GM20000 (cell line): ENCODE data around the gene COX17.

ENCODE experiments used
- DNase-seq: peaks from one replicate; pipeline ENCODE4 v3.0.0; 2012; ENCODE audit warnings: low spot score
- TF ChIP-seq, protein P1 (sequence below): IDR thresholded peaks from 2 replicates; pipeline ENCODE4 v1.5.1; 2012; ENCODE audit warnings: mild to moderate bottlenecking, control low read depth; ENCODE audit errors: extremely low read depth, missing control alignments

COX17 gene

DNA sequence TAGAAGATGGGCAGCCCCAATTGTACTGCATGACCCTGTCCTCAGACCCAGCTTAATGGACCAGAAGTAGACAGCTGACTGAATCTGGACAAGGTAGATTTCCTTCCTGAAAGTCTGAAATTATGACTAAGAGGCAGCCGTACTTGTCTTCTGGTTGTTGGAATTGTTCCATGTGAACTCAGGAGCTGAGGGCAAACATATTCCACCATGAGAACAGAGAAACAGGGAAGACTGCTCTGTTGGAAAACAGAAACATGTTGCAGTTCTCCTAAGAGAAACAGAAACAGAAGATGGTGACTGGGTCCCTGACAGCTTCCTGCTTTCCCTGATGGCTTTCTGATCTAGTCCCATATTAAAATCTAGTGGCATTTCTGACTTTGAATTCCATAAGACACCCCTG, 41.0 kb downstream of the COX17 start:
- DNase-seq: no peak

DNA sequence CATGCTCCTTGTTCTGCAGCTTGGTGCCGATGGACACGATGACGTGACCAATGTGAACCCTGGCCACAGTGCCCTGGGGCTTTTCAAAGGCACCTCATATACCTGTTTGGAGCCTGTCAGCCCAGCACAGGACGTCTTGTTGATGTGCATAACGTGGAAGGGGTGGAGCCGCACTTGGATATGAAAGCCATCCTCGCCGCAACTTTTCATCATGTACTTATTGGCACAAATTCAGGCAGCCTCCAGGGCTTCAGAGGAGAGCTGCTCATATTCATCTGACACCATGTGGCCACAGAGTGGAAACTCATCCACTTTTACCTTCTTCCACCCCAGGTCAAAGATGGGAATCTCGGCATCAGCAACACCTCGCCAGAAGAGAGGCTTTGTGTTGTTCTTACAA, 41.5 kb downstream of the COX17 start:
- no peak for DNase-seq
- TF ChIP-seq, protein P1, sequence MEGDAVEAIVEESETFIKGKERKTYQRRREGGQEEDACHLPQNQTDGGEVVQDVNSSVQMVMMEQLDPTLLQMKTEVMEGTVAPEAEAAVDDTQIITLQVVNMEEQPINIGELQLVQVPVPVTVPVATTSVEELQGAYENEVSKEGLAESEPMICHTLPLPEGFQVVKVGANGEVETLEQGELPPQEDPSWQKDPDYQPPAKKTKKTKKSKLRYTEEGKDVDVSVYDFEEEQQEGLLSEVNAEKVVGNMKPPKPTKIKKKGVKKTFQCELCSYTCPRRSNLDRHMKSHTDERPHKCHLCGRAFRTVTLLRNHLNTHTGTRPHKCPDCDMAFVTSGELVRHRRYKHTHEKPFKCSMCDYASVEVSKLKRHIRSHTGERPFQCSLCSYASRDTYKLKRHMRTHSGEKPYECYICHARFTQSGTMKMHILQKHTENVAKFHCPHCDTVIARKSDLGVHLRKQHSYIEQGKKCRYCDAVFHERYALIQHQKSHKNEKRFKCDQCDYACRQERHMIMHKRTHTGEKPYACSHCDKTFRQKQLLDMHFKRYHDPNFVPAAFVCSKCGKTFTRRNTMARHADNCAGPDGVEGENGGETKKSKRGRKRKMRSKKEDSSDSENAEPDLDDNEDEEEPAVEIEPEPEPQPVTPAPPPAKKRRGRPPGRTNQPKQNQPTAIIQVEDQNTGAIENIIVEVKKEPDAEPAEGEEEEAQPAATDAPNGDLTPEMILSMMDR: no peak

More for the DNA sequence above, 41.0 kb downstream of the COX17 start:
- TF ChIP-seq, protein P1: no peak

DNA sequence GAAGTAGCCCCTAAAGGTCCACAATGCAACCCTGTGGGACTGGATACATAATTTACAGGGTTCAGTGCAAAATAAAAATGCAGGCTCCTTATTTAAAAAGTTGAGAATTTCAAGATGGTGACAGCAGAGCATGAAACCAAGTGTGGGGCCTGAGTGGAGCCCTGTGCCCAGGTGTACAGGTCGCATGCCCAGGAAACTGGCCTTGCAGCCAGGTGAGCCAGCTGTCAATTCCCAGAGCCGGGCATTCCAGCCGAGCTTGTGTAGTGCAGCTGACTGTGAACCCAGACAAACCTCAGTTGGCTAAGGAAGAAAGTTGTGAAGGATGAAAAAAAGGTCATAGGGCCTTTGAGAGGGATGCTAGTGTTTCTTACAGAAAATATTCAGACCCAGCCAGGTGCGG, 44.4 kb downstream of the COX17 start:
- DNase-seq: no peak
- TF ChIP-seq, protein P1: no peak

DNA sequence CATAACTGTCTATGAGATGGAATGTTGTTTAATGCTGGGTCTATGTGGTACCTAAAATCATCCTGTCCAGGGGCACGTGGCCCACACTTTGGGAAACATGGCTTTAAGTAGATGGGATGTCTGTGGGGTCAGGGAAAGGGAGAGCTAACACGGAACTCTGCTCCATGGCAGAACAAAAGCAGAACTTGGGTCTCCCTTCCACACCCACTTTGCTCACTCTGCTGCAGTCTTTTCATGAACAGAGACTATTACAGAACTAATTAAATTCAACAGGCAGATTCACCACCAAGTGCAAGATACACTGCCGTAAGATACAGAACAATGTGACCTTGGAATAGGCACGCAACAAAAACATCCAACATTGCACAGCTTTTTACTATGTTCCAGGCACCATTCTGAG, 45.0 kb downstream of the COX17 start:
- TF ChIP-seq, protein P1: no peak
- no peak for DNase-seq

DNA sequence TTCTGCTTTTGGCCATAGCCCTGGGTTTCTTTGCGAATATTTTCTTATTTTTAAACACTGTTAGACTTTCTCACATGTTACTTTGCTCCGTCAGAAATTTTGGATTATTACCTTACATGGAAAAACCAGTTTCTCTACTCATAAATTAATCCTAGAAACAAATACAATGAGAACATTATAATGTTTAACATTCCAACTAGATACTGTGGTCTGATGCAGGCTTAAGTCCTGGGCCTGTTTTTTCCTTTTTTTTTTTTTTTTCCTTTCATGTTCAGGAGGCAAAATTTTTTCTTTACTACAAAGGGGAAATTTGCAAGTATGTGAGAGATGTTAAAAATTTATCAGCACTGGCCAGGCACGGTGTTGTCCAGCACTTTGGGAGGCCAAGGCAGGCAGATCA, 45.7 kb downstream of the COX17 start:
- no peak for DNase-seq
- TF ChIP-seq, protein P1: no peak

DNA sequence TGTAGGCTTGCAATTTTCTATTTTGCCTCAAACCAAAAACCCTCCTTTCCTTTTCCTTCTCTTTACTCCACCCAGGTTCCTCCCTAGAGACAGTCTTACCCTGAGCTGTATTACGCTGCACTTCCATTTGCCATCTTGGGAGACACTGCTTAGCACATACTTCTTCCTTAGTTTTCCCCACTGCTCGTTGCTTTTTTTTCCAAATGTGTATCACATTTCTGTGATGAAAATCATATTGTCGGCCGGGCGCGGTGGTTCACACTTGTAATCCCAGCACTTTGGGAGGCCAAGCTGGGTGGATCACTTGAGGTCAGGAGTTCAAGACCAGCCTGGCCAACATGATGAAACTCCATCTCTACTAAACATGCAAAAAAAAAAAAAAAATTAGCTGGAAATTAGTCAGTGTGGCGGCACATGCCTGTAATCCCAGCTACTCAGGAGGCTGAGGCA, 46.3 kb downstream of the COX17 start:
- no peak for DNase-seq
- TF ChIP-seq, protein P1: no peak

DNA sequence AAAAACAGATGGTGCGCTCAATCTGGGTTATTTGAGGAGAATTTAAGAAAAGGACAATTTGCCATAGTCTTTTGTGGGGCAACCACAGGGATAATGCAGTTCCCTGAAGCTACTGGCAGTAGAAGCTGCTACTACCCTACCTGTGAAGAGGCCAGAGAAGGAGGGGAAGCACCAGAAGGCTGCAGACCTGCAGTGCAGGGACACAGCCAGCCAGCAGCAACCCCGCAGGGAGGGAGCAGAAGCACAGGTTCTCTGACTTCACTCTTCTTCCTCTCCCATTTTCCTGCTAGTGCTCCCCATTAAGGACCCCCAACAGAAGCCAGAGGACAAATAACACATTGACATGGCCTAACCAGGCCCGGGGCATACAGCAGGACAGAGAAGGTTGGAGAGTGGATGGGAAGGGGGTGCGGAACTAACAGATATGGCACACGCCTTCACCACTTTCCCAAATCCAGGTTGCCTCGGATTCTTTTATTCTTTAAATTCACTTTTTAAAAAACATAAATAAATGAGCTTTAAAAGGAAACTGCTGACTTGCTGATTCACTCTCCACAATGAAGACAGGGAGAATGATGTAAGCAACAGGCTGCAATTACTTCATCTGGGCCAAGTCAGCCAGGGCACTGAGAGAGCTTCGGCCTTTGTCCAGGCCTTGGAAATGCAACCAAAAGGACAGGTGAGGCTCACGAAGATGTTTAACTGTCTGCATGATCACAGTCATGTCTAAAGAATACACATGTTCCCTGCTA, 46.9 kb downstream of the COX17 start:
- DNase-seq: no peak
- TF ChIP-seq, protein P1: no peak
